Keratinocyte (primary cell): ENCODE data around the gene SLF2. TPM values are rescaled to one million over a fixed set of nuclear protein-coding genes. Genes with fewer than 3 reads are reported as not detected.

ENCODE experiments used
- DNase-seq: peaks from one replicate; pipeline ENCODE4 v3.0.0-alpha.2; 2011; ENCODE audit warnings: low read depth, missing footprints, low spot score
- FAIRE-seq: peaks from 2 replicates; lab custom pipeline; 2011; peaks lifted over from hg19 to GRCh38; lab: Jason Lieb, UNC
- H2AFZ ChIP-seq: 2 replicates; pipeline ENCODE4 v1.6.0; 2012; ENCODE audit warnings: low read length, control low read depth, inconsistent platforms; ENCODE audit not compliant: control insufficient read depth
- H3K27ac ChIP-seq: 2 replicates; pipeline ENCODE4 v1.5.1; 2011; ENCODE audit warnings: low read length; ENCODE audit not compliant: control insufficient read depth, insufficient read depth
- H3K27me3 ChIP-seq: 3 replicates; pipeline ENCODE4 v1.6.0; 2011; ENCODE audit warnings: low read length; ENCODE audit not compliant: control insufficient read depth, insufficient read depth; ENCODE audit errors: extremely low read depth
- H3K36me3 ChIP-seq, 2 experiments: 2 replicates in 1 of 2; 3 replicates in 1 of 2; pipeline ENCODE4 v1.5.1; 2011; ENCODE audit warnings: low read length in 2 of 2, mild to moderate bottlenecking in 1 of 2; ENCODE audit not compliant: control insufficient read depth in 2 of 2, insufficient read depth in 2 of 2; ENCODE audit errors: extremely low read depth in 1 of 2
- H3K4me1 ChIP-seq: 3 replicates; pipeline ENCODE4 v1.5.1; 2011; ENCODE audit warnings: low read length; ENCODE audit not compliant: control insufficient read depth, insufficient read depth; ENCODE audit errors: extremely low read depth
- H3K4me2 ChIP-seq: 3 replicates; pipeline ENCODE4 v1.6.0; 2011; ENCODE audit warnings: low read depth, low read length; ENCODE audit not compliant: control insufficient read depth, insufficient read depth; ENCODE audit errors: extremely low read depth
- H3K4me3 ChIP-seq, 3 experiments: fragments of 200-600 bp in 1 of 3; sonication (generic) in 1 of 3; 2 replicates in 2 of 3; 3 replicates in 1 of 3; pipeline ENCODE4 v1.5.1; 2011 to 2016; ENCODE audit warnings: low read length in 3 of 3, mild to moderate bottlenecking in 3 of 3, control low read depth in 2 of 3, inconsistent platforms in 1 of 3, low read depth in 1 of 3, mixed read lengths in 1 of 3, mixed run types in 1 of 3, moderate library complexity in 1 of 3; ENCODE audit not compliant: control insufficient read depth in 2 of 3, insufficient read depth in 2 of 3; ENCODE audit errors: extremely low read depth in 1 of 3
- H3K79me2 ChIP-seq: 2 replicates; pipeline ENCODE4 v1.6.0; 2012; ENCODE audit warnings: low read length; ENCODE audit not compliant: control insufficient read depth, insufficient read depth
- H3K9ac ChIP-seq: 3 replicates; pipeline ENCODE4 v1.6.0; 2011; ENCODE audit warnings: low read length; ENCODE audit not compliant: control insufficient read depth, insufficient read depth; ENCODE audit errors: extremely low read depth
- H3K9me1 ChIP-seq: 3 replicates; pipeline ENCODE4 v1.6.0; 2011; ENCODE audit warnings: low read length; ENCODE audit not compliant: control insufficient read depth, insufficient read depth; ENCODE audit errors: extremely low read depth
- H3K9me3 ChIP-seq: 2 replicates; pipeline ENCODE4 v1.5.1; 2012; ENCODE audit warnings: low read depth, low read length; ENCODE audit not compliant: control insufficient read depth
- H4K20me1 ChIP-seq: 3 replicates; pipeline ENCODE4 v1.6.0; 2011; ENCODE audit warnings: low read length; ENCODE audit not compliant: control insufficient read depth, insufficient read depth; ENCODE audit errors: extremely low read depth
- CTCF ChIP-seq, 3 experiments: IDR thresholded peaks in 1 of 3; conservative IDR thresholded peaks in 1 of 3; optimal IDR thresholded peaks in 1 of 3; 2 replicates in 2 of 3; 3 replicates in 1 of 3; pipeline versions ENCODE3 to v1.5.1; 2011; ENCODE audit warnings: low read length in 3 of 3, mild to moderate bottlenecking in 3 of 3, moderate library complexity in 2 of 3, control low read depth in 1 of 3, inconsistent platforms in 1 of 3; ENCODE audit not compliant: insufficient read depth in 2 of 3; ENCODE audit errors: extremely low read depth in 1 of 3
- EZH2 ChIP-seq: IDR thresholded peaks from one replicate; pipeline ENCODE4 v1.6.1; 2012; ENCODE audit warnings: inconsistent platforms, mild to moderate bottlenecking, low read length, moderate library complexity
- dilution Hi-C: fragments of 300-500 bp; cut with MboI; formaldehyde crosslinking; loops from one replicate; pipeline ENCODE4 v1.7.0; 2020; ENCODE audit warnings: low sequenced_read_pairs; ENCODE audit not compliant: extremely low pct_ligation_motif_present
- polyA plus RNA-seq, 5 experiments: library from polyadenylated mRNA; depleted of rRNA in 3 of 5; stranded (reverse) in 3 of 5; stranded (forward) in 1 of 5; unstranded in 1 of 5; fragments of >200 nt; gene quantifications; 1 replicate in 1 of 5; 2 replicates in 3 of 5; 3 replicates in 1 of 5; pipeline versions ENCODE4 v1.2.1 to v1.2.3, GENCODE V29; 2011 to 2012; ENCODE audit warnings: missing spikeins in 2 of 5, low read depth in 1 of 5, low replicate concordance in 1 of 5

Gene SLF2
- polyA plus RNA-seq, 1 donor (not counting 4 experiments of a cell fraction or from before 2014, with no cell fraction given): 7.1 TPM

- peaks cover 17% of the 10 kb centered on the region for H3K4me1 ChIP-seq
- H3K9me1 ChIP-seq: peaks cover 4% of the 10 kb centered on the region
- dilution Hi-C loops: no loop called here
- peak overlapping the region; percentile 97 for H3K4me2 ChIP-seq
- no peaks in the 10 kb centered on the region for H4K20me1 ChIP-seq
- peak overlapping the region; percentile 85 to 98 (median 87) for H3K4me3 ChIP-seq
- FAIRE-seq (peak; percentile 60), DNase-seq (no peak)
- peak overlapping the region; percentile 63 for H3K27ac ChIP-seq
- peak overlapping the region; percentile 99 for H2AFZ ChIP-seq
- H3K27me3 ChIP-seq: no peaks in the 10 kb centered on the region
- TF ChIP-seq EZH2 (no peak), CTCF (optimal IDR thresholded peaks at IDR 0.05 in 1 of 3, IDR thresholded peaks at IDR 0.05 in 1 of 3, conservative IDR thresholded peaks at IDR 0.05 in 1 of 3; ENCODE audit: extremely low read depth in 1 of 3, insufficient read depth in 2 of 3, low read length in 3 of 3) (no peak)
- H3K9ac ChIP-seq: peak overlapping the region; percentile 85
- peaks cover 25 to 39% of the 10 kb centered on the region in 2 experiments for H3K36me3 ChIP-seq
- H3K9me3 ChIP-seq: no peaks in the 10 kb centered on the region
- H3K79me2 ChIP-seq: peaks cover 56% of the 10 kb centered on the region
Observed at GRCh38 chr10:100987685-100988049, 74.9 kb downstream of the SLF2 start.

- peak overlapping the region; percentile 85 for H3K9ac ChIP-seq
- H2AFZ ChIP-seq: no peak overlapping the region
- peaks cover 17% of the 10 kb centered on the region for H3K4me1 ChIP-seq
- no peaks in the 10 kb centered on the region for H3K27me3 ChIP-seq
- FAIRE-seq (no peak), DNase-seq (no peak)
- peaks cover 4% of the 10 kb centered on the region for H3K9me1 ChIP-seq
- no peak for TF ChIP-seq CTCF (optimal IDR thresholded peaks at IDR 0.05 in 1 of 3, IDR thresholded peaks at IDR 0.05 in 1 of 3, conservative IDR thresholded peaks at IDR 0.05 in 1 of 3; ENCODE audit: extremely low read depth in 1 of 3, insufficient read depth in 2 of 3, low read length in 3 of 3)
- TF ChIP-seq EZH2: no peak
- peaks cover 28 to 34% of the 10 kb centered on the region in 2 experiments for H3K36me3 ChIP-seq
- peak overlapping the region; percentile 85 to 98 (median 87) for H3K4me3 ChIP-seq
- peak overlapping the region; percentile 63 for H3K27ac ChIP-seq
- no peaks in the 10 kb centered on the region for H3K9me3 ChIP-seq
- no peaks in the 10 kb centered on the region for H4K20me1 ChIP-seq
- dilution Hi-C loops: no loop called here
- H3K79me2 ChIP-seq: peaks cover 56% of the 10 kb centered on the region
- peak overlapping the region; percentile 97 for H3K4me2 ChIP-seq
Observed at GRCh38 chr10:100988166-100988565, 75.4 kb downstream of the SLF2 start.
